DND-41 (cell line): ENCODE measurements around the gene PGM5.

ENCODE experiments used
- EZH2 ChIP-seq: IDR thresholded peaks from 3 replicates; pipeline ENCODE4 v1.6.1; 2012; ENCODE audit warnings: borderline replicate concordance, low read depth, mild to moderate bottlenecking, moderate library complexity, low read length, inconsistent platforms; ENCODE audit not compliant: severe bottlenecking
- TF ChIP-seq, protein P1 (sequence below): IDR thresholded peaks from 2 replicates; pipeline ENCODE4 v1.5.1; 2012; ENCODE audit warnings: borderline replicate concordance, low read length, moderate library complexity, mild to moderate bottlenecking; ENCODE audit not compliant: poor library complexity, severe bottlenecking; ENCODE audit errors: extremely low read depth

DNA sequence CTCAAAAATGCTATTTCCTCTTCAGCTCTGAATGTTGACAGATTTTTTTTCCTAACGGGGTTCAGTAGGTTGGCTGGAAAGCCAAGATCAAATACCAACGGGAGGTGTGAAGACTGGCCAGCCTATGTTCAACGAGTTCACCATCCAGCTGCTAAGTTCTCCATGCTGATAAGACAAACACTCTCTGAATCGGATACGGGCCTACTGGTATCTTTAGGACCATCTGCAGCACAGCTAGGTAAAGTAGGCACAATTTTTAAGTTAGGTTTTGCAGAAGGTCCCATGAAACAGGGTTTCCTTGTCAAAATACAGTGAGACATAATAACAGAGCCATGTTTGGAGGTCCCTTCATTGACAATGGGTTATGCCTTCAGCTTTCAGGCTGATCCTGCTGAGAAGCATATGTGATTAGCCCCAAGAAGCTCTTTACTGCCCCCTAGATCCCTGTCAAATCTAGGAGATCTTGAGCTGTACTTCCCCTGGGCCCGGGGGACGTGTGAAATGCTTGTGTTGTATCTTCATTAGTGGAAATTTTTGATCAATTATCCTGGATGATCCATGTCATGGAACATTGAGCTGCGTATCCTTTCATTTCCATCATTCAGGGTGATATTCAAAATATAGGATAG, 60.6 kb downstream of the PGM5 start:
- TF ChIP-seq, protein P1, sequence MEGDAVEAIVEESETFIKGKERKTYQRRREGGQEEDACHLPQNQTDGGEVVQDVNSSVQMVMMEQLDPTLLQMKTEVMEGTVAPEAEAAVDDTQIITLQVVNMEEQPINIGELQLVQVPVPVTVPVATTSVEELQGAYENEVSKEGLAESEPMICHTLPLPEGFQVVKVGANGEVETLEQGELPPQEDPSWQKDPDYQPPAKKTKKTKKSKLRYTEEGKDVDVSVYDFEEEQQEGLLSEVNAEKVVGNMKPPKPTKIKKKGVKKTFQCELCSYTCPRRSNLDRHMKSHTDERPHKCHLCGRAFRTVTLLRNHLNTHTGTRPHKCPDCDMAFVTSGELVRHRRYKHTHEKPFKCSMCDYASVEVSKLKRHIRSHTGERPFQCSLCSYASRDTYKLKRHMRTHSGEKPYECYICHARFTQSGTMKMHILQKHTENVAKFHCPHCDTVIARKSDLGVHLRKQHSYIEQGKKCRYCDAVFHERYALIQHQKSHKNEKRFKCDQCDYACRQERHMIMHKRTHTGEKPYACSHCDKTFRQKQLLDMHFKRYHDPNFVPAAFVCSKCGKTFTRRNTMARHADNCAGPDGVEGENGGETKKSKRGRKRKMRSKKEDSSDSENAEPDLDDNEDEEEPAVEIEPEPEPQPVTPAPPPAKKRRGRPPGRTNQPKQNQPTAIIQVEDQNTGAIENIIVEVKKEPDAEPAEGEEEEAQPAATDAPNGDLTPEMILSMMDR: peak; percentile 28
- TF ChIP-seq EZH2: no peak
